ENCODE data around the gene CTNNA2. TPM values are rescaled to one million over a fixed set of nuclear protein-coding genes. Genes with fewer than 3 reads are reported as not detected.
"Not testable (repeated sequence)": the region's sequence is repeated elsewhere in the genome, so short reads cannot be mapped to it uniquely, and the experiment has no call there.

Gene CTNNA2
- total RNA-seq, 1 donor from 2014 or later, result not detected

- Histone ChIP-seq H3K36me3 (no peaks in the 10 kb centered on the region), H3K27me3 (no peaks in the 10 kb centered on the region), H3K9me3 (no peaks in the 10 kb centered on the region), H3K4me3 (no peak overlapping the region), H3K27ac (no peak overlapping the region), H3K4me1 (no peaks in the 10 kb centered on the region)
- DNase-seq (no peak), ATAC-seq (no peak)
- intact Hi-C loops (cut with DNase I), result no loop called here
- no peak for TF ChIP-seq CTCF (IDR thresholded peaks at IDR 0.05)
These were observed 515.2 kb downstream of the CTNNA2 start for GRCh38 chr2:80028051-80028450.

- ATAC-seq, result no peak
- no peaks in the 10 kb centered on the region for H3K9me3 ChIP-seq
- H3K4me1 ChIP-seq, result no peaks in the 10 kb centered on the region
- no peak for TF ChIP-seq CTCF (IDR thresholded peaks at IDR 0.05)
- H3K36me3 ChIP-seq, result no peaks in the 10 kb centered on the region
- H3K27ac ChIP-seq, result no peak overlapping the region
- no peaks in the 10 kb centered on the region for H3K27me3 ChIP-seq
- H3K4me3 ChIP-seq, result no peak overlapping the region
- intact Hi-C loops (cut with DNase I), result no loop called here
- no peak for DNase-seq
These were observed 515.7 kb downstream of the CTNNA2 start for GRCh38 chr2:80028584-80028983.

- TF ChIP-seq CTCF (IDR thresholded peaks at IDR 0.05), result no peak
- Histone ChIP-seq H3K27ac (no peak overlapping the region), H3K4me1 (no peaks in the 10 kb centered on the region), H3K27me3 (no peaks in the 10 kb centered on the region), H3K36me3 (no peaks in the 10 kb centered on the region), H3K9me3 (no peaks in the 10 kb centered on the region), H3K4me3 (no peak overlapping the region)
- no peak for ATAC-seq
- intact Hi-C loops (cut with DNase I), result no loop called here
- no peak for DNase-seq
These were observed 517.3 kb downstream of the CTNNA2 start for GRCh38 chr2:80030135-80030534.

GRCh38 chr2:80032684-80033083 is 519.8 kb downstream of the CTNNA2 start:
- H3K27ac ChIP-seq; H3K9me3 ChIP-seq; H3K27me3 ChIP-seq; intact Hi-C loops (cut with DNase I); DNase-seq; H3K36me3 ChIP-seq; H3K4me3 ChIP-seq; H3K4me1 ChIP-seq; ATAC-seq: not testable (repeated sequence)

GRCh38 chr2:80035749-80036285 is 523.0 kb downstream of the CTNNA2 start:
- no peak for ATAC-seq
- H3K4me1 ChIP-seq, result no peaks in the 10 kb centered on the region
- no peak overlapping the region for H3K4me3 ChIP-seq
- no peaks in the 10 kb centered on the region for H3K36me3 ChIP-seq
- no peaks in the 10 kb centered on the region for H3K9me3 ChIP-seq
- no peak for TF ChIP-seq CTCF (IDR thresholded peaks at IDR 0.05)
- intact Hi-C loops (cut with DNase I), result no loop called here
- no peak for DNase-seq
- H3K27me3 ChIP-seq, result no peaks in the 10 kb centered on the region
- no peak overlapping the region for H3K27ac ChIP-seq

GRCh38 chr2:80037310-80037709 is 524.5 kb downstream of the CTNNA2 start:
- no peaks in the 10 kb centered on the region for H3K9me3 ChIP-seq
- intact Hi-C loops (cut with DNase I), result no loop called here

More at GRCh38 chr2:80037310-80037709, 524.5 kb downstream of the CTNNA2 start:
- Histone ChIP-seq H3K27me3 (no peaks in the 10 kb centered on the region), H3K27ac (no peak overlapping the region), H3K4me3 (no peak overlapping the region), H3K36me3 (no peaks in the 10 kb centered on the region), H3K4me1 (no peaks in the 10 kb centered on the region)
- no peak for TF ChIP-seq CTCF (IDR thresholded peaks at IDR 0.05)
- ATAC-seq (no peak), DNase-seq (no peak)

Measured in upper lobe of right lung (tissue), 1 donor.